Lower lobe of right lung (tissue), 2 donors: Measurements from ENCODE around the gene POU2F1. TPM values are rescaled to one million over a fixed set of nuclear protein-coding genes. Genes with fewer than 3 reads are reported as not detected.

Source experiments
- ATAC-seq, 2 donors: fragments of 200-7000 bp; cut with Tn5 transposase; one replicate each; pipeline ENCODE4 v1.9.1; 2020 to 2022; ENCODE audit warnings: mild to moderate bottlenecking in 2 of 2, moderate library complexity in 2 of 2
- DNase-seq: peaks from one replicate; pipeline ENCODE4 v3.0.0-alpha.2; 2020
- H3K27ac ChIP-seq: fragments of 200-600 bp; one replicate; pipeline ENCODE4 v1.8.0; 2022
- H3K27me3 ChIP-seq: fragments of 200-600 bp; one replicate; pipeline ENCODE4 v1.8.0; 2022; ENCODE audit warnings: low read depth
- H3K36me3 ChIP-seq: fragments of 200-600 bp; one replicate; pipeline ENCODE4 v1.8.0; 2022; ENCODE audit warnings: mild to moderate bottlenecking
- H3K4me1 ChIP-seq: fragments of 200-600 bp; one replicate; pipeline ENCODE4 v1.8.0; 2022
- H3K4me3 ChIP-seq: fragments of 200-600 bp; one replicate; pipeline ENCODE4 v1.8.0; 2022; ENCODE audit warnings: mild to moderate bottlenecking
- H3K9me3 ChIP-seq: fragments of 200-600 bp; one replicate; pipeline ENCODE4 v1.8.0; 2022
- intact Hi-C: fragments of 100-400 bp; cut with DNase I; formaldehyde crosslinking; loops from one replicate; pipeline ENCODE4 v1.11.0; 2022
- total RNA-seq: library from RNA; stranded (reverse); fragmentation: NEBNext Ultra II Directional; extraction: Animal tissue kit (Norgen Biotek cat#: 25700); gene quantifications from one replicate; pipeline ENCODE4 v1.2.1, GENCODE V29; 2021
- TF ChIP-seq, protein P1 (sequence below): fragments of 200-600 bp; IDR thresholded peaks from one replicate; pipeline ENCODE4 v1.8.0; 2022; ENCODE audit warnings: antibody characterized with exemption, mild to moderate bottlenecking
- donor health status: DM: no; HTN: yes; CAD: no; lungs with severe emphysema.

Gene POU2F1
- total RNA-seq, 1 donor from 2014 or later, result 20.1 TPM

DNA sequence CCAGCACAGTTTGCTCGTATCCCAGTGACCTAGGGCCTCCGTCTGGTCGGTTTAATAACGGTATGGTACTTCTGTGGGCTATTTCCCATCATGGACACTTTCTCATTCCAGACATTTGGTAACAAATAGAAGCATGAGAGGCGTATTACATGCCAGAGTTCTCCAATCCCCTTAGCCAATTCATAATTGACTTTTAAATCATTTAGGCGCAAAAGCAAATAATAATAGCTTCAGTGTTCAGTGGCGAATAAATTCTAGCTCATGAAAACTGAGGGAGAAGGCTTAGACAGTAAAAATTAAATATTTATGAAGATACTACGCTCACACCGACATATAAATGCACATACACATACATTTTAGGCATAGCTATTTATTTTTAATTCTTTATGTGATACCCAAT, 247.1 kb downstream of the POU2F1 start:
- Histone ChIP-seq H3K4me3 (no peak overlapping the region), H3K9me3 (no peaks in the 10 kb centered on the region), H3K36me3 (no peaks in the 10 kb centered on the region), H3K27ac (no peak overlapping the region), H3K27me3 (no peaks in the 10 kb centered on the region), H3K4me1 (no peaks in the 10 kb centered on the region)
- DNase-seq, result no peak
- TF ChIP-seq, protein P1, sequence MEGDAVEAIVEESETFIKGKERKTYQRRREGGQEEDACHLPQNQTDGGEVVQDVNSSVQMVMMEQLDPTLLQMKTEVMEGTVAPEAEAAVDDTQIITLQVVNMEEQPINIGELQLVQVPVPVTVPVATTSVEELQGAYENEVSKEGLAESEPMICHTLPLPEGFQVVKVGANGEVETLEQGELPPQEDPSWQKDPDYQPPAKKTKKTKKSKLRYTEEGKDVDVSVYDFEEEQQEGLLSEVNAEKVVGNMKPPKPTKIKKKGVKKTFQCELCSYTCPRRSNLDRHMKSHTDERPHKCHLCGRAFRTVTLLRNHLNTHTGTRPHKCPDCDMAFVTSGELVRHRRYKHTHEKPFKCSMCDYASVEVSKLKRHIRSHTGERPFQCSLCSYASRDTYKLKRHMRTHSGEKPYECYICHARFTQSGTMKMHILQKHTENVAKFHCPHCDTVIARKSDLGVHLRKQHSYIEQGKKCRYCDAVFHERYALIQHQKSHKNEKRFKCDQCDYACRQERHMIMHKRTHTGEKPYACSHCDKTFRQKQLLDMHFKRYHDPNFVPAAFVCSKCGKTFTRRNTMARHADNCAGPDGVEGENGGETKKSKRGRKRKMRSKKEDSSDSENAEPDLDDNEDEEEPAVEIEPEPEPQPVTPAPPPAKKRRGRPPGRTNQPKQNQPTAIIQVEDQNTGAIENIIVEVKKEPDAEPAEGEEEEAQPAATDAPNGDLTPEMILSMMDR, result no peak
- intact Hi-C loops, result no loop called here
- ATAC-seq, result no peak

DNA sequence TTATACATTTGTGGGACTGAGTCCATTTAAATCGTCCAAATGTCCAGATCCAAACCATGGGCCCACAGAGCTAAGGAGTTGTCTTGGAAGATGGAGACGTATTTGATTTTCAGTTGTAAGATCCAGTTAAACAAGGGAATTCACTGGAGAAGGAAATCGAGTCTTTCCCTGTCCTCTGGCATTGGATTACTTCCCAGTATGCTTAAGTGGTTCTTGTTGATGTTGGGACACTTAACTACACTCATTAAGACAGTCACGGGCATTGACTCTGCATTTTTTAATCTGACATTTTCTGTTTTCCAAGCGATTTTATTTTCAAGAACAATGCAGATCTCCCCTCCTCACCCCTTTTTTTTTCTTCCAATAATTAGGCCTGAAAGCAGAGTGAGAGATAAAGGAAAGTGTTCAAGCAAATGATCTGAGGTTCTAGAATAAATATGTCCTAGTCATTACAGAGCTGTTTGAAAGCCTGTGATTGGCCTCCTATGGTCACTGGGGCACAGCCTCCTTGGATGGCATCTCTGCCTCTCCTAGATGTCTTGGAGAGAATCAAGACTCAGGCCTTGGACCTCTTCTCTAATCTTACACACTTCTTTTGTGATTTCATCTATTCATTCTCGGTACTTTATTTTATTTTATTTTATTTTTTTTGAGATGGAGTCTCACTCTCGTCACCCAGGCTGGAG, 248.7 kb downstream of the POU2F1 start:
- no peaks in the 10 kb centered on the region for H3K36me3 ChIP-seq
- no peaks in the 10 kb centered on the region for H3K9me3 ChIP-seq
- TF ChIP-seq, protein P1, result no peak
- no peak for DNase-seq
- no peaks in the 10 kb centered on the region for H3K27me3 ChIP-seq
- intact Hi-C loops, result no loop called here
- ATAC-seq, result peak in 1 of 2 donors; percentile 58
- no peak overlapping the region for H3K4me3 ChIP-seq
- no peaks in the 10 kb centered on the region for H3K4me1 ChIP-seq
- H3K27ac ChIP-seq, result no peak overlapping the region

DNA sequence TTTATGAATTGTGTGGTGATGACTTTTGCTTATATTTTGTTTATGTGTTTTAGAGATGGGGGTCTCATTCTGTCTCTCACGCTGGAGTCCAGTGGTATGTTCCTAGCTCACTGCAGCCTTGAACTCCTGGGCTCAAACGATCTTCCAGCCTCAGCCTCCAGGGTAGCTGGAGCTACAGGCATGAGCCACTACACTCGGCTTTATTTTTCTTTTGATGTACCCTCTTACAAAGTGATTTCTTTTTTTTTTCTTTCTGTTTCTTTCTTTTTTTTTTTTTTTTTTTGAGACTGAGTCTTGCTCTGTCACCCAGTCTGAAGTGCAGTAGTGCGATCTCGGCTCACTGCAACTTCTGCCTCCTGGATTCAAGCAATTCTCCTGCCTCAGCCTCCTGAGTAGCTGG, 250.9 kb downstream of the POU2F1 start:
- Histone ChIP-seq H3K4me3 (no peak overlapping the region), H3K36me3 (no peaks in the 10 kb centered on the region), H3K4me1 (no peaks in the 10 kb centered on the region), H3K9me3 (no peaks in the 10 kb centered on the region), H3K27me3 (no peaks in the 10 kb centered on the region), H3K27ac (no peak overlapping the region)
- ATAC-seq (no peak), DNase-seq (no peak)
- TF ChIP-seq, protein P1, result no peak
- intact Hi-C loops, result no loop called here

DNA sequence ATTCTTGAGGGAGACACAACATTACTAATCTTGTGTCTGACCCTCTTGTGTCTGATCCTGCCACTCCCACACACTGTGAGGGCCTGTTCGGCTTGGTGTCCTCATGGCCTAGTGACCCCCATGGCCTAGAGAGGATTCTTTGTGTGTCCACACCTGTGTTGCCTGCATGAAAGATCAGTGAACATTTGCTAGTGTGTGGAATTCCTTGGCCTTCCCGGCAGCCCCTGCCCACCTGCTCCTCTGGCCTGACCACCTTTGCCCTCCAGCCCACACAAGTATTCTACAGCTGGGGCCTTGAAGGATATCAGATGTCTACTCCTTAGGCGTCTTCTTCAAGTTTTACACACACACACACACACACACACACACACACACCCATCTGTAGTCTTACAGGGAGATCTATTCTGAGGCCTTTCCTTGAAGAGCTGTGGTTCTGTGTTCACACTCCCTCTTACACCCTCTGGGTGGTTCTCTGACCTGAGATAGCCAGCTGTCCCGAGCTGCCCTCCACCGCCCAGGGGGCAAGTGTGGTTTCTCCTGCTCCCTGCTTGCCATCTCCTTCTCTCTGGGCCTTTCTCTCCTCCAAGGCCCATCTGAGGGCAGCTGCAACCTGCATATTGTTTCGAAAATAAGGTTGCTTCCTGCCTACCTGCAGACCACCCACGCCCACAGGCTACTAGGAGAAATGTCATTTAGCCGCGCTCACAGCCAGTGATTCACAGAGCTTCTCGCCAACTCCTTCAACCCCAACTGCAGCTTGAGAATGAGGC, 252.3 kb downstream of the POU2F1 start:
- intact Hi-C loops, result no loop called here
- Histone ChIP-seq H3K27ac (no peak overlapping the region), H3K4me3 (no peak overlapping the region), H3K9me3 (no peaks in the 10 kb centered on the region), H3K36me3 (no peaks in the 10 kb centered on the region), H3K27me3 (no peaks in the 10 kb centered on the region), H3K4me1 (no peaks in the 10 kb centered on the region)
- DNase-seq (no peak), ATAC-seq (no peak)
- TF ChIP-seq, protein P1, result no peak

DNA sequence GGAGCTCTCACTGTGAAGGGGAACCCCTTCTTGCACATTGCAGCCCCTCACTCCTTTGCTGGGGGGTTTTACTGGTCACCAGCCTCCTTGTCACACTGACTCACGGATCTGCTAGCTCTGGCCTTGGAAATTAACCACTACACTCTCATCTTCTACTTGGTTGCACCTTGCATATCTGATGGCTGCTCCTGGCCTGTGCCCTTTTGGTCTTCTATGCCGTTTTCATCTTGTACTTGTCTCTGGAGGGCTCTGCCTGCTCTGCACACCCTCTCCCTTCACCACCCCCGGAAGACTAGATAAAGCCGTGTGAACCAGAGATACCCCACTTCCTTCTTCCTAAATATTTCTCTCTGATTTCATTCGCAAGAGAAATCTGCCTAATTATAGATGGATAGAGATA, 253.1 kb downstream of the POU2F1 start:
- Histone ChIP-seq H3K36me3 (no peaks in the 10 kb centered on the region), H3K27ac (no peak overlapping the region), H3K9me3 (no peaks in the 10 kb centered on the region), H3K27me3 (no peaks in the 10 kb centered on the region), H3K4me3 (no peak overlapping the region), H3K4me1 (no peaks in the 10 kb centered on the region)
- intact Hi-C loops, result no loop called here
- DNase-seq (no peak), ATAC-seq (no peak)
- TF ChIP-seq, protein P1, result no peak
